GM12878 (cell line): ENCODE results near the gene ITSN2. TPM values are rescaled to one million over a fixed set of nuclear protein-coding genes. Genes with fewer than 3 reads are reported as not detected.

Experiments used
- ATAC-seq: fragments of 200-7000 bp; cut with Tn5 transposase; 3 replicates; pipeline ENCODE4 v1.9.1; 2020; ENCODE audit warnings: mild to moderate bottlenecking, moderate library complexity
- BruUV-seq: library from RNA; stranded (reverse); fragments of 400-500 nt; replicated peaks from 2 replicates; lab custom pipeline; 2021; lab: Mats Ljungman, UMichigan
- CTCF ChIA-PET: fragments of 300-600 bp; sonication (Branson Sonifier 250); formaldehyde crosslinking; extraction: SDS; loops from one replicate; lab custom pipeline; 2021; ENCODE audit warnings: inconsistent platforms; lab: Yijun Ruan, JAX
- POLR2A ChIA-PET: fragments of 350-600 bp; formaldehyde crosslinking; extraction: SDS; loops from one replicate; lab custom pipeline; 2021; ENCODE audit warnings: inconsistent platforms; lab: Charles Lee
- RAD21 ChIA-PET: fragments of 300-600 bp; sonication (Branson Sonifier 250); formaldehyde crosslinking; loops from one replicate; lab custom pipeline; 2023; ENCODE audit warnings: antibody characterized with exemption; ENCODE audit not compliant: unreplicated experiment; lab: Charles Lee
- SMC1A ChIA-PET: fragments of 300-600 bp; sonication (Branson Sonifier 250); formaldehyde crosslinking; loops from one replicate; lab custom pipeline; 2023; ENCODE audit not compliant: unreplicated experiment, uncharacterized antibody; lab: Charles Lee
- DNase-seq: peaks from one replicate; pipeline ENCODE4 v3.0.0-alpha.2; 2011; ENCODE audit warnings: low read depth, low spot score
- FAIRE-seq: peaks from 3 replicates; lab custom pipeline; 2011; peaks lifted over from hg19 to GRCh38; lab: Jason Lieb, UNC
- H2AFZ ChIP-seq: 2 replicates; pipeline ENCODE4 v1.6.0; 2011; ENCODE audit warnings: low read depth, low read length, control low read depth; ENCODE audit not compliant: control insufficient read depth
- H3K27ac ChIP-seq: 2 replicates; pipeline ENCODE4 v1.5.1; 2011; ENCODE audit warnings: control low read depth; ENCODE audit not compliant: control insufficient read depth, insufficient read depth
- H3K27me3 ChIP-seq, 2 experiments: replicated peaks in 1 of 2; 2 replicates each; pipeline versions ENCODE4 v1.6.0 to v1.6.1; 2011; ENCODE audit warnings: low read length in 1 of 2; ENCODE audit not compliant: control insufficient read depth in 2 of 2, insufficient read depth in 2 of 2
- H3K36me3 ChIP-seq, 2 experiments: 2 replicates each; pipeline ENCODE4 v1.5.1; 2011; ENCODE audit warnings: low read length in 1 of 2; ENCODE audit not compliant: control insufficient read depth in 2 of 2, insufficient read depth in 2 of 2
- H3K4me1 ChIP-seq: 2 replicates; pipeline ENCODE4 v1.6.1; 2011; ENCODE audit warnings: mild to moderate bottlenecking, low read length, moderate library complexity, mixed read lengths; ENCODE audit not compliant: control insufficient read depth, insufficient read depth
- H3K4me2 ChIP-seq: 2 replicates; pipeline ENCODE4 v1.6.0; 2011; ENCODE audit warnings: control low read depth; ENCODE audit not compliant: control insufficient read depth, insufficient read depth
- H3K4me3 ChIP-seq: fragments of 200-600 bp; sonication (generic); 2 replicates; pipeline ENCODE4 v1.5.1; 2016
- H3K79me2 ChIP-seq: 2 replicates; pipeline ENCODE4 v1.6.0; 2011; ENCODE audit warnings: low read length; ENCODE audit not compliant: control insufficient read depth, insufficient read depth
- H3K9ac ChIP-seq: 2 replicates; pipeline ENCODE4 v1.8.0; 2011; ENCODE audit warnings: low read length, control low read depth, mixed read lengths; ENCODE audit not compliant: control insufficient read depth, insufficient read depth
- H3K9me3 ChIP-seq: replicated peaks from 3 replicates; pipeline ENCODE4 v1.5.1; 2011; ENCODE audit warnings: mild to moderate bottlenecking, low read length; ENCODE audit not compliant: control insufficient read depth, insufficient read depth
- H4K20me1 ChIP-seq: 2 replicates; pipeline ENCODE4 v1.6.0; 2011; ENCODE audit not compliant: control insufficient read depth, insufficient read depth
- FOS ChIP-seq: IDR thresholded peaks from 3 replicates; pipeline ENCODE4 v1.6.1; 2011; ENCODE audit warnings: borderline replicate concordance; ENCODE audit not compliant: insufficient read length; ENCODE audit errors: extremely low read depth
- HDAC2 ChIP-seq: fragments of 200-600 bp; sonication (generic); IDR thresholded peaks from 2 replicates; pipeline ENCODE4 v1.6.1; 2017
- IRF4 ChIP-seq: IDR thresholded peaks from 2 replicates; pipeline ENCODE4 v1.6.1; 2011; ENCODE audit warnings: low read depth, low read length
- MEF2A ChIP-seq: IDR thresholded peaks from 2 replicates; pipeline ENCODE4 v1.6.1; 2011; ENCODE audit warnings: low read depth, mild to moderate bottlenecking, low read length, moderate library complexity; ENCODE audit not compliant: insufficient read depth
- PML ChIP-seq: IDR thresholded peaks from 2 replicates; pipeline ENCODE4 v1.6.1; 2012; ENCODE audit warnings: low read length, inconsistent platforms
- RCOR1 ChIP-seq: conservative IDR thresholded peaks from 2 replicates; pipeline ENCODE4 v1.6.1; 2012; ENCODE audit warnings: low read depth, low read length, improper control_type of control experiment
- RUNX3 ChIP-seq: IDR thresholded peaks from 2 replicates; pipeline ENCODE4 v1.6.1; 2012; ENCODE audit warnings: low read length, inconsistent platforms
- SMAD1 ChIP-seq: fragments of 450-650 bp; IDR thresholded peaks from 2 replicates; pipeline ENCODE4 v1.6.1; 2018; ENCODE audit warnings: mild to moderate bottlenecking, low read depth; ENCODE audit not compliant: partially characterized antibody
- SREBF1 ChIP-seq: IDR thresholded peaks from 2 replicates; pipeline ENCODE4 v1.6.1; 2012; ENCODE audit warnings: mild to moderate bottlenecking, low read length
- TCF7 ChIP-seq: IDR thresholded peaks from 2 replicates; pipeline ENCODE4 v1.6.1; 2014; ENCODE audit warnings: antibody characterized with exemption, borderline replicate concordance
- WGBS: methylation state at CpG from one replicate; pipeline ENCODE4 v1.1.6; 2016; ENCODE audit warnings: low lambda C conversion rate; ENCODE audit not compliant: insufficient replicate concordance, insufficient coverage; ENCODE audit errors: missing lambda C conversion rate; 5-methylcytosine and 5-hydroxymethylcytosine counted together
- in situ Hi-C: fragments of 300-500 bp; cut with MboI; formaldehyde crosslinking; loops from 9 replicates; pipeline ENCODE4 v1.14.3; 2018; ENCODE audit warnings: mixed read lengths
- intact Hi-C: fragments of 100-400 bp; cut with micrococcal nuclease; formaldehyde crosslinking; loops from one replicate; pipeline ENCODE4 v1.14.2; 2022; ENCODE audit not compliant: unreplicated experiment
- polyA plus RNA-seq, 11 experiments: library from polyadenylated mRNA; depleted of rRNA in 4 of 11; unstranded in 6 of 11; stranded (reverse) in 5 of 11; fragments of >200 nt; fragmentation: Nextera tagmentation in 4 of 11; fragmentation: Illumina TruSeq in 1 of 11; extraction: Ambion mirVana in 4 of 11; extraction: Trizol in 1 of 11; gene quantifications; 1 replicate in 1 of 11; 2 replicates in 10 of 11; pipeline versions ENCODE4 v1.2.1 to v1.2.3, GENCODE V29; 2011 to 2016; ENCODE audit warnings: inconsistent platforms in 2 of 11, missing spikeins in 2 of 11, low read depth in 1 of 11
- total RNA-seq, 4 experiments: library from RNA; depleted of rRNA in 3 of 4; stranded (reverse); fragments of >200 nt in 3 of 4; fragmentation: Illumina TruSeq in 1 of 4; extraction: Trizol in 1 of 4; gene quantifications; 2 replicates each; pipeline versions ENCODE4 v1.2.1 to v1.2.3, GENCODE V29; 2013 to 2021
- TF ChIP-seq, protein P1 (sequence below): fragments of 450-650 bp; IDR thresholded peaks from 2 replicates; pipeline ENCODE4 v1.6.1; 2018; ENCODE audit warnings: borderline replicate concordance, mild to moderate bottlenecking; ENCODE audit not compliant: partially characterized antibody
- TF ChIP-seq, protein P2 (sequence below): fragments of 450-650 bp; IDR thresholded peaks from 2 replicates; pipeline ENCODE4 v1.6.1; 2017; ENCODE audit warnings: low read depth, mild to moderate bottlenecking, moderate library complexity
- TF ChIP-seq, protein P3 (sequence below): fragments of 150-350 bp; IDR thresholded peaks from 2 replicates; pipeline ENCODE4 v1.6.1; 2016; ENCODE audit warnings: low read depth, low read length
- TF ChIP-seq, protein P4 (sequence below): fragments of 450-650 bp; IDR thresholded peaks from 2 replicates; pipeline ENCODE4 v1.6.1; 2016; ENCODE audit warnings: mild to moderate bottlenecking

The ITSN2 gene
- total and polyA plus RNA-seq, 10 of the 15 experiments (the other 5 are each of a cell fraction or from before 2014, with no cell fraction given), result 20.5 to 80.0 (median 54.7) TPM

DNA sequence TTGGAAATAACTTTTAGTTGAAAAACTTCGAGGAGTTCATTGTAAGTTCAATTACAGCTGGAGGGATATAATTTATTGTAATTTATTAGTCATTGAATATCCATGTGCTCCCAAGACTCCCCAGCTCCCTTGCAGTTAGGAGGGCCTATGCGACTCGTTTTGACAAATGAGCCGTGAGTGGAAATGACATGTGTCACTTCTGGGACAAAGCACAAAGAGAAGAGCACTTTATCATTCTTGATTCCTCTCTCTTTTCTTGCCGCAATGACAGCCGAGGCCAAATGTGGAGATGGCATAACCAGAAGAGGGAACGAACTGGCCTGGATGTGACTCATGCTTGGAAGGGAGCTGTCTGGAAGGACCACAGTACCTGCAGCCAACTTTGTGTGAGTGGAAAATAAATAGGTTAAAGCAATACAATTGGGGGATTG, 44.2 kb upstream of the ITSN2 start:
- RAD21 ChIA-PET, result interaction anchor here (1.9 kb wide), 1 partner anchor 321 kb away, joined by 4 read pairs; no protein-coding TSS in a partner anchor
- no peak for TF ChIP-seq HDAC2
- TF ChIP-seq, protein P1, sequence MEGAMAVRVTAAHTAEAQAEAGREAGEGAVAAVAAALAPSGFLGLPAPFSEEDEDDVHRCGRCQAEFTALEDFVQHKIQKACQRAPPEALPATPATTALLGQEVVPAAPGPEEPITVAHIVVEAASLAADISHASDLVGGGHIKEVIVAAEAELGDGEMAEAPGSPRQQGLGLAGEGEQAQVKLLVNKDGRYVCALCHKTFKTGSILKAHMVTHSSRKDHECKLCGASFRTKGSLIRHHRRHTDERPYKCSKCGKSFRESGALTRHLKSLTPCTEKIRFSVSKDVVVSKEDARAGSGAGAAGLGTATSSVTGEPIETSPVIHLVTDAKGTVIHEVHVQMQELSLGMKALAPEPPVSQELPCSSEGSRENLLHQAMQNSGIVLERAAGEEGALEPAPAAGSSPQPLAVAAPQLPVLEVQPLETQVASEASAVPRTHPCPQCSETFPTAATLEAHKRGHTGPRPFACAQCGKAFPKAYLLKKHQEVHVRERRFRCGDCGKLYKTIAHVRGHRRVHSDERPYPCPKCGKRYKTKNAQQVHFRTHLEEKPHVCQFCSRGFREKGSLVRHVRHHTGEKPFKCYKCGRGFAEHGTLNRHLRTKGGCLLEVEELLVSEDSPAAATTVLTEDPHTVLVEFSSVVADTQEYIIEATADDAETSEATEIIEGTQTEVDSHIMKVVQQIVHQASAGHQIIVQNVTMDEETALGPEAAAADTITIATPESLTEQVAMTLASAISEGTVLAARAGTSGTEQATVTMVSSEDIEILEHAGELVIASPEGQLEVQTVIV, result no peak
- no peak for TF ChIP-seq SREBF1
- TF ChIP-seq, protein P2, sequence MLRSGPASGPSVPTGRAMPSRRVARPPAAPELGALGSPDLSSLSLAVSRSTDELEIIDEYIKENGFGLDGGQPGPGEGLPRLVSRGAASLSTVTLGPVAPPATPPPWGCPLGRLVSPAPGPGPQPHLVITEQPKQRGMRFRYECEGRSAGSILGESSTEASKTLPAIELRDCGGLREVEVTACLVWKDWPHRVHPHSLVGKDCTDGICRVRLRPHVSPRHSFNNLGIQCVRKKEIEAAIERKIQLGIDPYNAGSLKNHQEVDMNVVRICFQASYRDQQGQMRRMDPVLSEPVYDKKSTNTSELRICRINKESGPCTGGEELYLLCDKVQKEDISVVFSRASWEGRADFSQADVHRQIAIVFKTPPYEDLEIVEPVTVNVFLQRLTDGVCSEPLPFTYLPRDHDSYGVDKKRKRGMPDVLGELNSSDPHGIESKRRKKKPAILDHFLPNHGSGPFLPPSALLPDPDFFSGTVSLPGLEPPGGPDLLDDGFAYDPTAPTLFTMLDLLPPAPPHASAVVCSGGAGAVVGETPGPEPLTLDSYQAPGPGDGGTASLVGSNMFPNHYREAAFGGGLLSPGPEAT, result no peak
- no peak for TF ChIP-seq RUNX3
- no peak for TF ChIP-seq MEF2A
- TF ChIP-seq RCOR1, result no peak
- TF ChIP-seq FOS, result no peak
- TF ChIP-seq IRF4, result no peak
- no peak for TF ChIP-seq SMAD1
- TF ChIP-seq, protein P3, sequence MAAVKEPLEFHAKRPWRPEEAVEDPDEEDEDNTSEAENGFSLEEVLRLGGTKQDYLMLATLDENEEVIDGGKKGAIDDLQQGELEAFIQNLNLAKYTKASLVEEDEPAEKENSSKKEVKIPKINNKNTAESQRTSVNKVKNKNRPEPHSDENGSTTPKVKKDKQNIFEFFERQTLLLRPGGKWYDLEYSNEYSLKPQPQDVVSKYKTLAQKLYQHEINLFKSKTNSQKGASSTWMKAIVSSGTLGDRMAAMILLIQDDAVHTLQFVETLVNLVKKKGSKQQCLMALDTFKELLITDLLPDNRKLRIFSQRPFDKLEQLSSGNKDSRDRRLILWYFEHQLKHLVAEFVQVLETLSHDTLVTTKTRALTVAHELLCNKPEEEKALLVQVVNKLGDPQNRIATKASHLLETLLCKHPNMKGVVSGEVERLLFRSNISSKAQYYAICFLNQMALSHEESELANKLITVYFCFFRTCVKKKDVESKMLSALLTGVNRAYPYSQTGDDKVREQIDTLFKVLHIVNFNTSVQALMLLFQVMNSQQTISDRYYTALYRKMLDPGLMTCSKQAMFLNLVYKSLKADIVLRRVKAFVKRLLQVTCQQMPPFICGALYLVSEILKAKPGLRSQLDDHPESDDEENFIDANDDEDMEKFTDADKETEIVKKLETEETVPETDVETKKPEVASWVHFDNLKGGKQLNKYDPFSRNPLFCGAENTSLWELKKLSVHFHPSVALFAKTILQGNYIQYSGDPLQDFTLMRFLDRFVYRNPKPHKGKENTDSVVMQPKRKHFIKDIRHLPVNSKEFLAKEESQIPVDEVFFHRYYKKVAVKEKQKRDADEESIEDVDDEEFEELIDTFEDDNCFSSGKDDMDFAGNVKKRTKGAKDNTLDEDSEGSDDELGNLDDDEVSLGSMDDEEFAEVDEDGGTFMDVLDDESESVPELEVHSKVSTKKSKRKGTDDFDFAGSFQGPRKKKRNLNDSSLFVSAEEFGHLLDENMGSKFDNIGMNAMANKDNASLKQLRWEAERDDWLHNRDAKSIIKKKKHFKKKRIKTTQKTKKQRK, result no peak
- no peak for TF ChIP-seq TCF7
- TF ChIP-seq, protein P4, sequence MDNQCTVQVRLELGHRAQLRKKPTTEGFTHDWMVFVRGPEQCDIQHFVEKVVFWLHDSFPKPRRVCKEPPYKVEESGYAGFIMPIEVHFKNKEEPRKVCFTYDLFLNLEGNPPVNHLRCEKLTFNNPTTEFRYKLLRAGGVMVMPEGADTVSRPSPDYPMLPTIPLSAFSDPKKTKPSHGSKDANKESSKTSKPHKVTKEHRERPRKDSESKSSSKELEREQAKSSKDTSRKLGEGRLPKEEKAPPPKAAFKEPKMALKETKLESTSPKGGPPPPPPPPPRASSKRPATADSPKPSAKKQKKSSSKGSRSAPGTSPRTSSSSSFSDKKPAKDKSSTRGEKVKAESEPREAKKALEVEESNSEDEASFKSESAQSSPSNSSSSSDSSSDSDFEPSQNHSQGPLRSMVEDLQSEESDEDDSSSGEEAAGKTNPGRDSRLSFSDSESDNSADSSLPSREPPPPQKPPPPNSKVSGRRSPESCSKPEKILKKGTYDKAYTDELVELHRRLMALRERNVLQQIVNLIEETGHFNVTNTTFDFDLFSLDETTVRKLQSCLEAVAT, result no peak
- TF ChIP-seq PML, result no peak
- TF ChIP-seq, all 136 proteins: peak for 0
- Histone ChIP-seq H3K9ac (no peak overlapping the region), H3K79me2 (no peaks in the 10 kb centered on the region), H3K27me3 (no peaks in the 10 kb centered on the region), H3K4me3 (no peak overlapping the region), H3K27ac (no peak overlapping the region), H3K36me3 (no peaks in the 10 kb centered on the region), H4K20me1 (no peaks in the 10 kb centered on the region), H3K4me1 (peaks cover 6% of the 10 kb centered on the region), H2AFZ (no peak overlapping the region), H3K9me3 (no peaks in the 10 kb centered on the region; the same call in 2 of the 3 replicates), H3K4me2 (no peak overlapping the region)
- intact Hi-C loops, result no loop called here
- ChIA-PET SMC1A (interaction anchor here (1.0 to 1.3 kb wide), 2 partner anchors 224 to 423 kb away, joined by 3 to 6 read pairs; no protein-coding TSS in a partner anchor), POLR2A (no interaction called here), CTCF (no interaction called here)
- DNase-seq (no peak), ATAC-seq (no peak), FAIRE-seq (no peak)
- no TSS peak for BruUV-seq
- WGBS, result 66% methylated on average over 7 of the region's 7 CpGs
- in situ Hi-C loops, result no loop called here
